Endothelial cell of umbilical vein (primary cell): ENCODE results near the gene CENPA. TPM values are rescaled to one million over a fixed set of nuclear protein-coding genes. Genes with fewer than 3 reads are reported as not detected.

Experiments
- BruUV-seq: library from RNA; stranded (reverse); fragments of 400-500 nt; replicated peaks from 2 replicates; lab custom pipeline; 2021; lab: Mats Ljungman, UMichigan
- CTCF ChIA-PET: fragments of 300-600, 350-600 bp; sonication (Branson Sonifier 250); formaldehyde crosslinking; loops from one replicate; lab custom pipeline; 2021; ENCODE audit warnings: antibody characterized with exemption, inconsistent platforms; lab: Charles Lee
- POLR2A ChIA-PET: fragments of 300-600, 350-600 bp; sonication (Branson Sonifier 250); formaldehyde crosslinking; loops from one replicate; lab custom pipeline; 2021; ENCODE audit warnings: antibody characterized with exemption, inconsistent platforms; lab: Charles Lee
- DNase-seq: peaks from one replicate; pipeline ENCODE4 v3.0.0-alpha.2; 2011; ENCODE audit warnings: low read depth, low spot score
- FAIRE-seq: peaks from 2 replicates; lab custom pipeline; 2011; peaks lifted over from hg19 to GRCh38; lab: Jason Lieb, UNC
- H2AFZ ChIP-seq: 2 replicates; pipeline ENCODE4 v1.6.0; 2012; ENCODE audit warnings: low read depth, low read length, control low read depth, inconsistent platforms
- H3K27ac ChIP-seq: 2 replicates; pipeline ENCODE4 v1.5.1; 2011; ENCODE audit warnings: low read depth, mild to moderate bottlenecking, control low read depth, low read length, moderate library complexity; ENCODE audit not compliant: insufficient read depth
- H3K27me3 ChIP-seq, 2 experiments: 2 replicates each; pipeline versions ENCODE4 v1.6.0 to v1.6.1; 2011; ENCODE audit warnings: low read length in 2 of 2, mixed read lengths in 1 of 2; ENCODE audit not compliant: control insufficient read depth in 2 of 2, insufficient read depth in 2 of 2
- H3K36me3 ChIP-seq, 2 experiments: 2 replicates in 1 of 2; 3 replicates in 1 of 2; pipeline ENCODE4 v1.5.1; 2011; ENCODE audit warnings: low read length in 2 of 2, mild to moderate bottlenecking in 1 of 2, moderate library complexity in 1 of 2; ENCODE audit not compliant: control insufficient read depth in 2 of 2, insufficient read depth in 2 of 2; ENCODE audit errors: extremely low read depth in 1 of 2
- H3K4me1 ChIP-seq: 3 replicates; pipeline ENCODE4 v1.5.1; 2011; ENCODE audit warnings: mild to moderate bottlenecking, low read length; ENCODE audit not compliant: control insufficient read depth, insufficient read depth; ENCODE audit errors: extremely low read depth
- H3K4me2 ChIP-seq: 2 replicates; pipeline ENCODE4 v1.6.1; 2011; ENCODE audit warnings: low read length, control low read depth, mixed read lengths; ENCODE audit not compliant: insufficient read depth
- H3K4me3 ChIP-seq, 3 experiments: fragments of 200-600 bp in 1 of 3; sonication (generic), shearing (Covaris generic) in 1 of 3; replicated peaks in 1 of 3; 2 replicates each; pipeline ENCODE4 v1.5.1; 2011 to 2016; ENCODE audit warnings: control low read depth in 3 of 3, low read length in 3 of 3, mild to moderate bottlenecking in 2 of 3, inconsistent platforms in 1 of 3, low read depth in 1 of 3, moderate library complexity in 1 of 3; ENCODE audit not compliant: insufficient read depth in 1 of 3
- H3K79me2 ChIP-seq: 2 replicates; pipeline ENCODE4 v1.6.0; 2012; ENCODE audit warnings: low read length, inconsistent platforms; ENCODE audit not compliant: control insufficient read depth, insufficient read depth
- H3K9ac ChIP-seq: replicated peaks from 2 replicates; pipeline ENCODE3; 2011; ENCODE audit warnings: low read length, control low read depth; ENCODE audit not compliant: insufficient read depth; ENCODE audit errors: extremely low read depth
- H3K9me1 ChIP-seq: replicated peaks from 3 replicates; pipeline ENCODE4 v1.6.0; 2011; ENCODE audit warnings: mild to moderate bottlenecking, low read length; ENCODE audit not compliant: control insufficient read depth, insufficient read depth; ENCODE audit errors: extremely low read depth
- H3K9me3 ChIP-seq: replicated peaks from 2 replicates; pipeline ENCODE4 v1.5.1; 2012; ENCODE audit warnings: low read length, inconsistent platforms; ENCODE audit not compliant: control insufficient read depth, insufficient read depth
- H4K20me1 ChIP-seq: replicated peaks from 2 replicates; pipeline ENCODE3; 2011; ENCODE audit warnings: mild to moderate bottlenecking, low read length; ENCODE audit not compliant: control insufficient read depth, insufficient read depth; ENCODE audit errors: extremely low read depth
- EZH2 ChIP-seq: IDR thresholded peaks from 2 replicates; pipeline ENCODE4 v1.6.1; 2012; ENCODE audit warnings: borderline replicate concordance, low read depth, mild to moderate bottlenecking, moderate library complexity, low read length, inconsistent platforms; ENCODE audit not compliant: severe bottlenecking
- FOS ChIP-seq: IDR thresholded peaks from 2 replicates; pipeline ENCODE4 v1.6.1; 2011; ENCODE audit warnings: mild to moderate bottlenecking, low read length, moderate library complexity, borderline replicate concordance; ENCODE audit not compliant: insufficient read depth
- GATA2 ChIP-seq: IDR thresholded peaks from 2 replicates; pipeline ENCODE4 v1.7.0; 2011; ENCODE audit warnings: low read depth, mild to moderate bottlenecking, moderate library complexity, mixed read lengths, low read length; ENCODE audit not compliant: insufficient read length, insufficient read depth
- JUN ChIP-seq: IDR thresholded peaks from 2 replicates; pipeline ENCODE4 v1.6.1; 2011; ENCODE audit warnings: borderline replicate concordance, low read depth; ENCODE audit not compliant: insufficient read length, insufficient read depth
- MYC ChIP-seq: IDR thresholded peaks from one replicate; pipeline ENCODE4 v1.6.1; 2011; ENCODE audit warnings: mild to moderate bottlenecking, low read depth, low read length
- POLR2A ChIP-seq: IDR thresholded peaks from 2 replicates; pipeline ENCODE4 v1.6.1; 2012; ENCODE audit warnings: low read depth, mild to moderate bottlenecking, control low read depth, low read length
- POLR2AphosphoS5 ChIP-seq: IDR thresholded peaks from 2 replicates; pipeline ENCODE4 v1.6.1; 2012; ENCODE audit warnings: low read depth, mild to moderate bottlenecking, control low read depth, low read length, moderate library complexity; ENCODE audit not compliant: insufficient read depth
- dilution Hi-C: fragments of 300-500 bp; cut with MboI; formaldehyde crosslinking; loops from one replicate; pipeline ENCODE4 v1.15.0; 2019; ENCODE audit warnings: low sequenced_read_pairs; ENCODE audit not compliant: extremely low pct_ligation_motif_present
- intact Hi-C: fragments of 100-400 bp; cut with micrococcal nuclease; formaldehyde crosslinking; loops from one replicate; pipeline ENCODE4 v1.10.0; 2022
- polyA plus RNA-seq, 4 experiments: library from polyadenylated mRNA; depleted of rRNA in 3 of 4; stranded (reverse) in 3 of 4; unstranded in 1 of 4; fragments of >200 nt; gene quantifications; 2 replicates each; pipeline versions ENCODE4 v1.2.1 to v1.2.3, GENCODE V29; 2011 to 2012; ENCODE audit warnings: missing spikeins in 1 of 4
- total RNA-seq: library from RNA; stranded (reverse); gene quantifications from 2 replicates; pipeline ENCODE4 v1.2.3, GENCODE V29; 2021
- TF ChIP-seq, protein P1 (sequence below), 2 donors: IDR thresholded peaks; 1 replicate in 1 of 2; 2 replicates in 1 of 2; pipeline ENCODE4 v1.5.1; 2011; ENCODE audit warnings: low read length in 2 of 2, mild to moderate bottlenecking in 2 of 2, moderate library complexity in 2 of 2, control low read depth in 1 of 2, inconsistent platforms in 1 of 2, low read depth in 1 of 2; ENCODE audit not compliant: insufficient read depth in 1 of 2; ENCODE audit errors: extremely low read depth in 1 of 2
- TF ChIP-seq, protein P2 (sequence below): IDR thresholded peaks from 2 replicates; pipeline ENCODE4 v1.6.1; 2011; ENCODE audit not compliant: insufficient read depth, insufficient read length

CENPA gene
- total and polyA plus RNA-seq, 2 donors (not counting 3 experiments of a cell fraction or from before 2014, with no cell fraction given) = 22.0 to 33.1 TPM

DNA sequence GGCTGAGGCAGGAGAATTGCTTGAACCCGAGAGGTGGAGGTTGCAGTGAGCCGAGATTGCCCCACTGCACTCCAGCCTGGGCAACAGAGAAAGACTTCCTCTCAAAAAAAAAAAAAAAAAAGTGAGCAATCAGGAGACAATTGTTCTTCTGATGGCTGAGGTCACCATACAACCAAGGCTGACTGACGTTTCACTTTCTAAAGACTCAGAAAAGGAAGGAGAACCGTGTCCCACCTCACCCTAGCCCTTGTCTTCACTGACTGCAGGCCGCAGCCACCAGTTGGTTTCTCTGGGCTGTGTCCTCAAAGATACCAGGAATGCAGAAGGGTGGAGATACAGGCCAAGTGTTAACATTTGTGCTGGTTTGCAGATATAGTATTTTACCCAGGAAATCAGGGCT is 29.5 kb upstream of the CENPA start:
- H3K27ac ChIP-seq = peak overlapping the region; percentile 4
- CTCF ChIA-PET = interaction anchor here (1.4 kb wide), 1 partner anchor 150 kb away, joined by 4 read pairs; no protein-coding TSS in a partner anchor
- intact Hi-C loops = loop anchor here (5.0 kb wide), 1 partner anchor 259 kb away; no protein-coding TSS in a partner anchor
- peaks cover 23% of the 10 kb centered on the region for H3K4me1 ChIP-seq
- no peak overlapping the region for H3K4me3 ChIP-seq
- no peaks in the 10 kb centered on the region for H3K9me1 ChIP-seq
- POLR2A ChIA-PET = no interaction called here
- peak; percentile 69 for FAIRE-seq
- H4K20me1 ChIP-seq = no peaks in the 10 kb centered on the region
- dilution Hi-C loops = no loop called here
- H2AFZ ChIP-seq = peak overlapping the region; percentile 10
- TF ChIP-seq, protein P1, sequence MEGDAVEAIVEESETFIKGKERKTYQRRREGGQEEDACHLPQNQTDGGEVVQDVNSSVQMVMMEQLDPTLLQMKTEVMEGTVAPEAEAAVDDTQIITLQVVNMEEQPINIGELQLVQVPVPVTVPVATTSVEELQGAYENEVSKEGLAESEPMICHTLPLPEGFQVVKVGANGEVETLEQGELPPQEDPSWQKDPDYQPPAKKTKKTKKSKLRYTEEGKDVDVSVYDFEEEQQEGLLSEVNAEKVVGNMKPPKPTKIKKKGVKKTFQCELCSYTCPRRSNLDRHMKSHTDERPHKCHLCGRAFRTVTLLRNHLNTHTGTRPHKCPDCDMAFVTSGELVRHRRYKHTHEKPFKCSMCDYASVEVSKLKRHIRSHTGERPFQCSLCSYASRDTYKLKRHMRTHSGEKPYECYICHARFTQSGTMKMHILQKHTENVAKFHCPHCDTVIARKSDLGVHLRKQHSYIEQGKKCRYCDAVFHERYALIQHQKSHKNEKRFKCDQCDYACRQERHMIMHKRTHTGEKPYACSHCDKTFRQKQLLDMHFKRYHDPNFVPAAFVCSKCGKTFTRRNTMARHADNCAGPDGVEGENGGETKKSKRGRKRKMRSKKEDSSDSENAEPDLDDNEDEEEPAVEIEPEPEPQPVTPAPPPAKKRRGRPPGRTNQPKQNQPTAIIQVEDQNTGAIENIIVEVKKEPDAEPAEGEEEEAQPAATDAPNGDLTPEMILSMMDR (IDR thresholded peaks at IDR 0.05; ENCODE audit: extremely low read depth in 1 of 2, insufficient read depth in 1 of 2, low read depth in 1 of 2, low read length in 2 of 2) = no peak
- TF ChIP-seq, protein P2, sequence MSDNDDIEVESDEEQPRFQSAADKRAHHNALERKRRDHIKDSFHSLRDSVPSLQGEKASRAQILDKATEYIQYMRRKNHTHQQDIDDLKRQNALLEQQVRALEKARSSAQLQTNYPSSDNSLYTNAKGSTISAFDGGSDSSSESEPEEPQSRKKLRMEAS = no peak
- no peak for TF ChIP-seq POLR2A
- no peak for TF ChIP-seq EZH2
- no peak for TF ChIP-seq POLR2AphosphoS5
- TF ChIP-seq GATA2 = no peak
- TF ChIP-seq MYC = no peak
- TF ChIP-seq FOS = no peak
- no peak for TF ChIP-seq JUN
- no peak overlapping the region for H3K4me2 ChIP-seq
- no TSS peak for BruUV-seq
- no peaks in the 10 kb centered on the region for H3K27me3 ChIP-seq
- H3K36me3 ChIP-seq = no peaks in the 10 kb centered on the region
- no peak overlapping the region for H3K9ac ChIP-seq
- peak; percentile 26 for DNase-seq
- H3K79me2 ChIP-seq = no peaks in the 10 kb centered on the region
- H3K9me3 ChIP-seq = no peaks in the 10 kb centered on the region
